Measurements from ENCODE around the gene CYP4F12. TPM values are rescaled to one million over a fixed set of nuclear protein-coding genes. Genes with fewer than 3 reads are reported as not detected.

Gene CYP4F12
- total and polyA plus RNA-seq, 2 experiments from 2014 or later: not detected

DNA sequence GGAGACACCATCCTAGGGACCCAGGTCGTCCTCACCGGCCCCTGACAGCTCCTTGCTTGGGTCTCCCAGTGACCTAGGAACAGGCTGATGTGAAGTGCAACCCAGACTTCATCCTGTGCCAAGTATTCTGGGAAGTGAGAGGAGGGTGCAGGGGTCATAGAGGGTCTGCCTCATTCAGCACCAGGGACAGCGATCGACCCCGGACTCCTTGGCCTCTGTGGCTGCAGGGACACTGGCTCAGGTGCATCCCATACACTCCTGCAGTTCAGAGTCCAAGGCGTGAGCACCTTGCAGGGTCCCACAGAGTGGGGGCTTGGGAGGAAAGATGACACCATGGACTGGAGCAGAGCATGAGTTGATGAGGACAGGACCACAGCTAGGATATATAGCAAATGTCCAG is 44.9 kb downstream of the CYP4F12 start:
- no peaks in the 10 kb centered on the region for H3K27me3 ChIP-seq
- H3K27ac ChIP-seq: no peak overlapping the region
- no peaks in the 10 kb centered on the region for H3K4me1 ChIP-seq (ENCODE audit: low read depth)
- TF ChIP-seq, protein P1, sequence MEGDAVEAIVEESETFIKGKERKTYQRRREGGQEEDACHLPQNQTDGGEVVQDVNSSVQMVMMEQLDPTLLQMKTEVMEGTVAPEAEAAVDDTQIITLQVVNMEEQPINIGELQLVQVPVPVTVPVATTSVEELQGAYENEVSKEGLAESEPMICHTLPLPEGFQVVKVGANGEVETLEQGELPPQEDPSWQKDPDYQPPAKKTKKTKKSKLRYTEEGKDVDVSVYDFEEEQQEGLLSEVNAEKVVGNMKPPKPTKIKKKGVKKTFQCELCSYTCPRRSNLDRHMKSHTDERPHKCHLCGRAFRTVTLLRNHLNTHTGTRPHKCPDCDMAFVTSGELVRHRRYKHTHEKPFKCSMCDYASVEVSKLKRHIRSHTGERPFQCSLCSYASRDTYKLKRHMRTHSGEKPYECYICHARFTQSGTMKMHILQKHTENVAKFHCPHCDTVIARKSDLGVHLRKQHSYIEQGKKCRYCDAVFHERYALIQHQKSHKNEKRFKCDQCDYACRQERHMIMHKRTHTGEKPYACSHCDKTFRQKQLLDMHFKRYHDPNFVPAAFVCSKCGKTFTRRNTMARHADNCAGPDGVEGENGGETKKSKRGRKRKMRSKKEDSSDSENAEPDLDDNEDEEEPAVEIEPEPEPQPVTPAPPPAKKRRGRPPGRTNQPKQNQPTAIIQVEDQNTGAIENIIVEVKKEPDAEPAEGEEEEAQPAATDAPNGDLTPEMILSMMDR (IDR thresholded peaks at IDR 0.05; ENCODE audit: low read depth, low read length): no peak
- no peak overlapping the region for H3K4me3 ChIP-seq
- no peaks in the 10 kb centered on the region for H3K9me3 ChIP-seq (ENCODE audit: low read depth)
- no peaks in the 10 kb centered on the region for H3K36me3 ChIP-seq
- no peak for DNase-seq (ENCODE audit: low read depth in 1 of 2, low spot score in 1 of 2)

DNA sequence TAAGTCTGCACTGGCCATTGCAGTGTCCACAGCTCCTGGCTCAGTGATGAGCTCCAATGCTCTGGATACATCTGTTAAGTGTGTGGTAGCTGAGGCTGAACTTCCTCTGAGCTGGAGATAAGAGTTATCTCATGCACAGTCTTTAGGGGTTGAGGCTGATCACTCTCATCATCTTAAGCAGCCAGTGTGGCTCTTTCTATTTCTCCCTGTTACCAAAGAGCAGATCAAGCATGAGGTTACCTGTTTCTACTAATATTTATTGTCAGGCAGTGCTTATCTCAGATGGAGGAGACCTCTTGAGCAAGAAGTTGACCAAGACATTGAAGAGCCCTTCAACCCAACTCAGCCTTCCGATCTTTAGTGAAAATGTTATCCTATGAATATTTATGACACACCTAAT is 48.4 kb downstream of the CYP4F12 start:
- no peak for DNase-seq (ENCODE audit: low read depth in 1 of 2, low spot score in 1 of 2)
- H3K4me3 ChIP-seq: no peak overlapping the region
- H3K27ac ChIP-seq: no peak overlapping the region
- TF ChIP-seq, protein P1 (IDR thresholded peaks at IDR 0.05; ENCODE audit: low read depth, low read length): no peak
- H3K36me3 ChIP-seq: no peaks in the 10 kb centered on the region
- H3K4me1 ChIP-seq (ENCODE audit: low read depth): no peaks in the 10 kb centered on the region
- no peaks in the 10 kb centered on the region for H3K27me3 ChIP-seq
- no peaks in the 10 kb centered on the region for H3K9me3 ChIP-seq (ENCODE audit: low read depth)

DNA sequence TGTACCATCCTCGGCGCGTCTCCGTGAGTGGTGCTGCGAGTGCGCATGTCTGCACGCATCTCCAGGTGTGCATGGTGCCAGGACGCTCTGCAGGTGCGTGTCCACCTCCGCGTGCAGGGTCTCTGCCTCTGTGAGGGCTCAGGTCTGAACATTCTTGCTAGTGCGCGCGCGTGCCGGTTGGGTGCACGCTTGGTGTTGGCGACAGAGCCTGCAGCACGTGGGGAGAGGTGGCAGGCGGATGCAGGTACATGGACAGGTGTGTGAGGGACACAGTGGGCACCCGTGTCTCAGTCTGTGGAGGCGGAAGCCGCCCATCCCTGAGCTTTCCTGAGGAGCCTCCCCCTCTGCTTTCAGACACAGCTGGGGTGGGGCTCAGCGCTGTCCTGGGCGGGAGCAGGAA is 50.1 kb downstream of the CYP4F12 start:
- Histone ChIP-seq H3K27ac (no peak overlapping the region), H3K4me3 (no peak overlapping the region), H3K27me3 (no peaks in the 10 kb centered on the region), H3K4me1 (ENCODE audit: low read depth) (no peaks in the 10 kb centered on the region), H3K9me3 (ENCODE audit: low read depth) (no peaks in the 10 kb centered on the region), H3K36me3 (no peaks in the 10 kb centered on the region)
- no peak for DNase-seq (ENCODE audit: low read depth in 1 of 2, low spot score in 1 of 2)
- TF ChIP-seq, protein P1 (IDR thresholded peaks at IDR 0.05; ENCODE audit: low read depth, low read length): no peak

DNA sequence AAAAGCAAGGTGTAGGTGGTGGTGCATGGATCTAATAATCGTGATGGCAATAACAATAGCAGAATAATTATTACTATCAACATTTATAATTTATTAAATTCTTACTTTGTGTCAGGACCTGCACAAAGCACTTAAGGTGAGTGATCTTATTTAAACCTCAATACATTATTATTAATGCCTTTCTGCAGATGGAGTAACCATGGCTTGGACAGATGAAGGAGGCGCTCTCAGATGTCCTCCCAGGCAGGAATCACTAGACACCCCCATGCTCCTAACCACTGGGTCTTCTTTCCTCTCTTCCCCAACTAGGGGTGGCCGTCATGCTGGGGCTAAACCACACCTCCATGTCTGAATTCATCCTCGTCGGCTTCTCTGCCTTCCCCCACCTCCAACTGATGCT is 54.8 kb downstream of the CYP4F12 start, which contains the start of gene OR10H2:
Gene OR10H2 (plus strand): TSS at position 301 of the 400 bp plus-strand sequence. CDS start 20 bp downstream, at position 321.
- TF ChIP-seq, protein P1 (IDR thresholded peaks at IDR 0.05; ENCODE audit: low read depth, low read length): no peak
- Histone ChIP-seq H3K27ac (no peak within 1 kb of the TSS), H3K9me3 (ENCODE audit: low read depth) (no peaks in the 10 kb centered on the region), H3K36me3 (no peaks in the 10 kb centered on the region), H3K4me3 (no peak within 1 kb of the TSS), H3K27me3 (no peaks in the 10 kb centered on the region), H3K4me1 (ENCODE audit: low read depth) (no peaks in the 10 kb centered on the region)
- no peak for DNase-seq (ENCODE audit: low read depth in 1 of 2, low spot score in 1 of 2)

DNA sequence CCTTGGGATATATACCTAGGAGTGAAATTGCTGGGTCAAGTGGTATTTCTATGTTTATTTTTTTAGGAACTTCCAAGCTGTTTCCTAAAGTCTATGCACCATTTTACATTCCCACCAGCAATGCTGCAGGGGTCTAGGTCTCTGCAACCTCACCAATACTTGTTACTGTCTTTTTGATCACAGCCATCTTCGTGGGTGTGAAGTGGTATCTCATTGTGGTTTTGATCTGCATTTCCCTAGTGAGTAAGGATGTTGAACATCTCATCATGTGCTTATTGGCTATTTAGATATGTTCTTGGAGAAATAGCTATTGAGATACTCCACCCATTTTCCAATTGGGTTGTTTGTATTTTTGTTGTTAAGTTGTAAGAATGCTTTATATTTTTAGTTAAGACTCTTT is 57.7 kb downstream of the CYP4F12 start:
- Histone ChIP-seq H3K27me3 (no peaks in the 10 kb centered on the region), H3K9me3 (ENCODE audit: low read depth) (no peaks in the 10 kb centered on the region), H3K4me3 (no peak overlapping the region), H3K4me1 (ENCODE audit: low read depth) (no peaks in the 10 kb centered on the region), H3K27ac (no peak overlapping the region), H3K36me3 (no peaks in the 10 kb centered on the region)
- DNase-seq (ENCODE audit: low read depth in 1 of 2, low spot score in 1 of 2): no peak
- TF ChIP-seq, protein P1 (IDR thresholded peaks at IDR 0.05; ENCODE audit: low read depth, low read length): no peak

DNA sequence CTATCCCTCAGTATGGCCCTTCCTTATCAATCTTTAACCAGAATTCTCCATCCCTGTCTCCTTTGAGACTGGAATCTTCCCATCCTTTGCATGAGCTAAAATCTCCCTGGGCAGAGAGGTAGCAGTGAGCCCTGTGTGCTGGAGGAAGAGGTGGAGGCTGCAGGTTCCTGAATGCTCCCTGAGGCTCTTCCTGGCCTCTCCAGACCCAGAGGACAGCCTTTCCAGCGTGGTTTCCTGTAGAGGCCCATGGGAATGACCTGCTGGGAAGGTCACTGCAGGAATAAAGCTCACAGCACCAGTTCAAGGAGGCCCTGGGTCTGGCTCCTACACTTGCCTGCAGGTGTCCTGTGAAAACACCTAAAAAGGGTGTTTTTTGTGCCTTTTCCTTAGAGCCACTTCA is 59.5 kb downstream of the CYP4F12 start:
- Histone ChIP-seq H3K27ac (no peak overlapping the region), H3K4me1 (ENCODE audit: low read depth) (no peaks in the 10 kb centered on the region), H3K27me3 (no peaks in the 10 kb centered on the region), H3K9me3 (ENCODE audit: low read depth) (no peaks in the 10 kb centered on the region), H3K36me3 (no peaks in the 10 kb centered on the region), H3K4me3 (no peak overlapping the region)
- no peak for DNase-seq (ENCODE audit: low read depth in 1 of 2, low spot score in 1 of 2)
- TF ChIP-seq, protein P1 (IDR thresholded peaks at IDR 0.05; ENCODE audit: low read depth, low read length): no peak

All from cardiac muscle cell (in vitro differentiated cells and primary cell).